ENCODE results near the gene NEDD8.

DNA sequence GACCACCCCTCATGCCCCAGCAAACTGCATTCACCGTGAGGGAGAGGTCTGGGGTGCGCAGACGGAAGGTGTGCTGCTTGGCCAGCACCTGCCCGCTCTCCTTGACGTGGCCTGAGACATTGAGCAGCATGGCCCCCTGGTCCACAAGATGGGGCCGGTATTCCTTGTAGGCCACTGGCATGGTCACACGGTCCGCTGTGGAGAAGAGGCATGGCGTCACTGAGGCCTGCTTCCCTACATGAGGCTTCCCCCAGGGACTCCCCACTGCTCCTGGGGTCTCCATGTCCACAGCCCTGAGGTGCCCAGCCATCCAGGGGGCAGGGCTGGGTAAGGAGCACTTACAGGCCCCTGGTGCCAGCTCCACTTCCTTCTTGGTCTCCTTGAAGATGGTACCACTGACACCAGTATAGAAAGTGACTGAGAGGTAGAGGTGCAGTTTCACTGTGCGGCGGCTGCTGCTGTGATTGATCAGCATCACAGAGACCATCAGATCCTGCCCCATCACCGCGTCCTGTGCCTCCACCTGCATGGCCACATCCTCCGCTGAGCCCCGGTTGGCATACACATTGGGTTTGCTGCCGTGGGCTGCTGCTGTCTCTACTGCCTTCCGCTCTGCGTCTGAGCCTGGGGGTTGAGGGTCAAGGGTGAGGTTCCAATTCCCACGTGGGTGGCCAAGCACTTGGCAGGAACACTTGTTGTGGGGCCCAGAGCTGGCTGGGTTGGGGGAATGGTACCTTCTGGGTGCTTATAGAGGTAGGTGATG, 22.6 kb upstream of the NEDD8 start:
- TF ChIP-seq, protein P1, sequence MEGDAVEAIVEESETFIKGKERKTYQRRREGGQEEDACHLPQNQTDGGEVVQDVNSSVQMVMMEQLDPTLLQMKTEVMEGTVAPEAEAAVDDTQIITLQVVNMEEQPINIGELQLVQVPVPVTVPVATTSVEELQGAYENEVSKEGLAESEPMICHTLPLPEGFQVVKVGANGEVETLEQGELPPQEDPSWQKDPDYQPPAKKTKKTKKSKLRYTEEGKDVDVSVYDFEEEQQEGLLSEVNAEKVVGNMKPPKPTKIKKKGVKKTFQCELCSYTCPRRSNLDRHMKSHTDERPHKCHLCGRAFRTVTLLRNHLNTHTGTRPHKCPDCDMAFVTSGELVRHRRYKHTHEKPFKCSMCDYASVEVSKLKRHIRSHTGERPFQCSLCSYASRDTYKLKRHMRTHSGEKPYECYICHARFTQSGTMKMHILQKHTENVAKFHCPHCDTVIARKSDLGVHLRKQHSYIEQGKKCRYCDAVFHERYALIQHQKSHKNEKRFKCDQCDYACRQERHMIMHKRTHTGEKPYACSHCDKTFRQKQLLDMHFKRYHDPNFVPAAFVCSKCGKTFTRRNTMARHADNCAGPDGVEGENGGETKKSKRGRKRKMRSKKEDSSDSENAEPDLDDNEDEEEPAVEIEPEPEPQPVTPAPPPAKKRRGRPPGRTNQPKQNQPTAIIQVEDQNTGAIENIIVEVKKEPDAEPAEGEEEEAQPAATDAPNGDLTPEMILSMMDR (IDR thresholded peaks at IDR 0.05; ENCODE audit: low read length): no peak
- no peak for TF ChIP-seq EZH2 (IDR thresholded peaks at IDR 0.05; ENCODE audit: borderline replicate concordance, low read length)
